ENCODE data around the gene FGD6. TPM values are rescaled to one million over a fixed set of nuclear protein-coding genes. Genes with fewer than 3 reads are reported as not detected.
A peak's percentile ranks its signal among the peaks of the same experiment; 100 is the strongest.

FGD6 gene
- total and polyA plus RNA-seq, 12 donors = 1.2 to 33.4 (median 21.6) TPM

- Histone ChIP-seq H3K9me3 (no peaks in the 10 kb centered on the region), H3K27me3 (no peaks in the 10 kb centered on the region), H3K4me3 (no peak overlapping the region), H3K4me1 (peaks cover 0 to 21% (median 17%) of the 10 kb centered on the region in 9 donors), H3K36me3 (peaks cover 0 to 20% (median 0%) of the 10 kb centered on the region in 9 donors), H3K27ac (peak overlapping the region in 9 of 10 donors; percentile 16 to 62 (median 45))
- ATAC-seq = peak in 1 of 8 donors; percentile 48
- DNase-seq = no peak
- intact Hi-C loops (cut with DNase I) = no loop called here
- no peak for TF ChIP-seq CTCF (IDR thresholded peaks at IDR 0.05)
These were observed 133.8 kb downstream of the FGD6 start for GRCh38 chr12:95083471-95083870.

- ATAC-seq (no peak), DNase-seq (no peak)
- TF ChIP-seq CTCF (IDR thresholded peaks at IDR 0.05) = no peak
- Histone ChIP-seq H3K27me3 (no peaks in the 10 kb centered on the region), H3K4me3 (no peak overlapping the region), H3K4me1 (peaks cover 0 to 11% (median under 1%) of the 10 kb centered on the region in 9 donors), H3K27ac (peak overlapping the region in 1 of 10 donors; percentile 19), H3K36me3 (peaks cover 0 to 14% (median 0%) of the 10 kb centered on the region in 9 donors), H3K9me3 (no peaks in the 10 kb centered on the region)
- intact Hi-C loops (cut with DNase I) = loop anchor here in 1 of 10 donors (10.0 kb wide), 1 partner anchor 397 kb away; the partner anchor contains the start of gene METAP2
- 69 to 82% methylated on average over 4 of the region's 4 CpGs for WGBS, 2 donors
These were observed 139.9 kb downstream of the FGD6 start for GRCh38 chr12:95077341-95077740.

- Histone ChIP-seq H3K9me3 (no peaks in the 10 kb centered on the region), H3K27ac (peak overlapping the region in 1 of 10 donors; percentile 31), H3K27me3 (no peaks in the 10 kb centered on the region), H3K4me1 (peaks cover 0 to 32% (median 5%) of the 10 kb centered on the region in 9 donors), H3K36me3 (peaks cover 0 to 8% (median 0%) of the 10 kb centered on the region in 9 donors), H3K4me3 (no peak overlapping the region)
- TF ChIP-seq CTCF (IDR thresholded peaks at IDR 0.05) = no peak
- WGBS, 2 donors = 58 to 70% methylated on average over 5 of the region's 5 CpGs
- DNase-seq (no peak), ATAC-seq (no peak)
- intact Hi-C loops (cut with DNase I) = loop anchor here in 2 of 10 donors (5.0 to 10.0 kb wide), 2 partner anchors 143 to 400 kb away; partner anchors contain the start of genes FGD6 (in 1 of the 2), METAP2 (in 1 of the 2) and VEZT (in 1 of the 2)
These were observed 142.5 kb downstream of the FGD6 start for GRCh38 chr12:95074766-95075165.

- Histone ChIP-seq H3K4me1 (peaks cover 0 to 40% (median 9%) of the 10 kb centered on the region in 9 donors), H3K27me3 (no peaks in the 10 kb centered on the region), H3K27ac (peak overlapping the region; percentile 62 to 97 (median 92)), H3K36me3 (peaks cover 0 to 11% (median 0%) of the 10 kb centered on the region in 9 donors), H3K4me3 (peak overlapping the region; percentile 72 to 100 (median 96)), H3K9me3 (no peaks in the 10 kb centered on the region)
- no peak for ATAC-seq
- WGBS, 2 donors = 61% methylated on average over 23 of the region's 23 CpGs
- no peak for DNase-seq
- TF ChIP-seq CTCF (IDR thresholded peaks at IDR 0.05) = peak; percentile 74 to 94 (median 83)
- intact Hi-C loops (cut with DNase I) = loop anchor here in 2 of 10 donors (5.0 to 10.0 kb wide), 2 partner anchors 143 to 401 kb away; partner anchors contain the start of genes FGD6 (in 1 of the 2), METAP2 (in 1 of the 2) and VEZT (in 1 of the 2)
These were observed 143.4 kb downstream of the FGD6 start for GRCh38 chr12:95073698-95074520.
